Psoas muscle (tissue), 8 donors: ENCODE measurements around the gene LRRC9. TPM values are rescaled to one million over a fixed set of nuclear protein-coding genes. Genes with fewer than 3 reads are reported as not detected.
A peak's percentile ranks its signal among the peaks of the same experiment; 100 is the strongest.

Experiments used
- ATAC-seq, 4 donors: fragments of 200-7000 bp; cut with Tn5 transposase; one replicate each; pipeline ENCODE4 v1.9.1; 2020; ENCODE audit warnings: moderate library complexity in 3 of 4, mild to moderate bottlenecking in 2 of 4
- DNase-seq, 2 donors: peaks; one replicate each; pipeline ENCODE4 v3.0.0-alpha.2; 2020
- H3K27ac ChIP-seq: fragments of 200-600 bp; one replicate; pipeline ENCODE4 v1.8.0; 2022
- H3K27me3 ChIP-seq, 3 donors: fragments of 200-600 bp in 1 of 3; one replicate each; pipeline versions ENCODE4 v1.6.1 to v1.8.0; 2013 to 2022; ENCODE audit warnings: low read length in 2 of 3, mild to moderate bottlenecking in 2 of 3, moderate library complexity in 1 of 3; ENCODE audit not compliant: insufficient read depth in 3 of 3
- H3K36me3 ChIP-seq, 2 donors: fragments of 200-600 bp in 1 of 2; one replicate each; pipeline versions ENCODE4 v1.6.1 to v1.8.0; 2013 to 2022; ENCODE audit warnings: low read depth in 1 of 2, mild to moderate bottlenecking in 1 of 2, moderate library complexity in 1 of 2; ENCODE audit not compliant: insufficient read depth in 1 of 2
- H3K4me1 ChIP-seq: fragments of 200-600 bp; one replicate; pipeline ENCODE4 v1.8.0; 2022
- H3K4me3 ChIP-seq: fragments of 200-600 bp; one replicate; pipeline ENCODE4 v1.8.0; 2022; ENCODE audit warnings: mild to moderate bottlenecking
- H3K9me3 ChIP-seq: fragments of 200-600 bp; one replicate; pipeline ENCODE4 v1.8.0; 2022
- CTCF ChIP-seq: fragments of 200-600 bp; IDR thresholded peaks from one replicate; pipeline ENCODE4 v1.8.0; 2022; ENCODE audit warnings: antibody characterized with exemption
- WGBS, 3 donors: extraction: QIAGEN DNeasy Blood & Tissue Kit; methylation state at CpG; one replicate each; pipeline versions ENCODE4 v1.1.6 to v1.1.7; 2013; 5-methylcytosine and 5-hydroxymethylcytosine counted together
- intact Hi-C, 2 donors: fragments of 100-400 bp; cut with DNase I; formaldehyde crosslinking; loops; one replicate each; pipeline versions ENCODE4 v1.11.0 to v1.14.2; 2022
- polyA plus RNA-seq, 3 donors: library from polyadenylated mRNA; stranded (reverse); fragments of 200-250 nt; gene quantifications; one replicate each; pipeline ENCODE4 v1.2.3, GENCODE V29; 2013
- total RNA-seq, 4 donors: library from RNA; stranded (reverse); fragmentation: NEBNext Ultra II Directional in 2 of 4; extraction: Animal tissue kit (Norgen Biotek cat#: 25700) in 2 of 4; gene quantifications; one replicate each; pipeline versions ENCODE4 v1.2.1 to v1.2.4, GENCODE V29; 2021 to 2023
- donor health status: healthy with polysubstance abuse.
- donor health status: DM: no; HTN: no; CAD: no; lungs with moderate emphysema.
- donor health status: Bipolar disorder and iron deficiency.
- donor health status: healthy.
- donor health status: DM: yes; HTN: yes; CAD: no.
- donor health status: DM: no; HTN: no; CAD: no.
- donor health status: DM: no; HTN: no; CAD: no.
- donor health status: DM: yes; HTN: yes; CAD: no.

Gene LRRC9
- total and polyA plus RNA-seq, 7 donors: under 0.01 to 0.40 (median 0.12) TPM; not detected in 4

- H3K4me3 ChIP-seq: no peak overlapping the region
- H3K27ac ChIP-seq: no peak overlapping the region
- H3K27me3 ChIP-seq: no peaks in the 10 kb centered on the region
- intact Hi-C loops: no loop called here
- no peaks in the 10 kb centered on the region for H3K9me3 ChIP-seq
- TF ChIP-seq CTCF: no peak
- no peak for DNase-seq
- H3K36me3 ChIP-seq: no peaks in the 10 kb centered on the region
- ATAC-seq: no peak
- H3K4me1 ChIP-seq: no peaks in the 10 kb centered on the region
These were observed 165.1 kb downstream of the LRRC9 start for GRCh38 chr14:60085085-60085484.

DNA sequence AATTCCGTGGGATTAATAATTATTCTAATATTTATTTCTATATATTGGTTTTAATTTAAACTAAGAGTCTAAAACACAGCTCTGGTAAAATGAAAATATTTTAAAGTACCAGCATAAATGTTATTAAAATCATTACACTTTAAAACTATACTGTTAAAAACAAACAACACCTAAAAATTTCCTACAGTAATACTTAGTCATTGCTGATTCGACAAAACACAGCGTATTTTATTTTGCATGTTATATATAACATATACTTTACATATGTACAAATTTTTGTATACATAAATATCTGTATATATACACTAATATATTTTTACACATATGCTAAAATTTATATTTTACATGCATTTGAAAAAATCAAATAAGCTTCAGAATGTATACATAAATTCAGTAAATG, 165.7 kb downstream of the LRRC9 start:
- DNase-seq (no peak), ATAC-seq (no peak)
- Histone ChIP-seq H3K36me3 (no peaks in the 10 kb centered on the region), H3K27ac (no peak overlapping the region), H3K4me3 (no peak overlapping the region), H3K4me1 (no peaks in the 10 kb centered on the region), H3K9me3 (no peaks in the 10 kb centered on the region), H3K27me3 (no peaks in the 10 kb centered on the region)
- TF ChIP-seq CTCF: no peak
- 95 to 97% (median 96%) methylated on average over 3 of the region's 3 CpGs for WGBS, 3 donors
- intact Hi-C loops: no loop called here

DNA sequence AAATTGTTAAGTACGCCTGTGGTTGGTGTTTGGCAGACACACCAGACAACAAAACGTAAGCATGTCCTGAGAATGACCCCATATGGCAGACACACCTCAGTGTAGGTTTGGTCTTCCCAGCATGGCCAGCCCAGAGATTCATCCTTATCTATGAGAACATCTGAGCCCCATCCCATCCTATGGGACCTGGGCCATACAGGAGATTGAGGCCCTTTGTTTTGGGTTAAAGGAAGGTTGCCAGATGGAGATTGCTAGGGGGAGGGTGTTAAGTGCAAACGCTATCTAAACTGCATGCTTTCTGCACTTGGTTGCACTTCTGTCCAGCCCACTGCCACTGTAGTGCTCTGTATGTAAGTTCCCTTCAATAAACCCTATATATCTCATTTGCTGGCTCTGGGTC, 167.7 kb downstream of the LRRC9 start:
- DNase-seq (no peak), ATAC-seq (no peak)
- H3K9me3 ChIP-seq: no peaks in the 10 kb centered on the region
- no peaks in the 10 kb centered on the region for H3K36me3 ChIP-seq
- H3K4me3 ChIP-seq: no peak overlapping the region
- H3K4me1 ChIP-seq: no peaks in the 10 kb centered on the region
- no peaks in the 10 kb centered on the region for H3K27me3 ChIP-seq
- intact Hi-C loops: no loop called here
- TF ChIP-seq CTCF: no peak
- H3K27ac ChIP-seq: no peak overlapping the region
- 70 to 83% (median 81%) methylated on average over 3 of the region's 3 CpGs for WGBS, 3 donors

DNA sequence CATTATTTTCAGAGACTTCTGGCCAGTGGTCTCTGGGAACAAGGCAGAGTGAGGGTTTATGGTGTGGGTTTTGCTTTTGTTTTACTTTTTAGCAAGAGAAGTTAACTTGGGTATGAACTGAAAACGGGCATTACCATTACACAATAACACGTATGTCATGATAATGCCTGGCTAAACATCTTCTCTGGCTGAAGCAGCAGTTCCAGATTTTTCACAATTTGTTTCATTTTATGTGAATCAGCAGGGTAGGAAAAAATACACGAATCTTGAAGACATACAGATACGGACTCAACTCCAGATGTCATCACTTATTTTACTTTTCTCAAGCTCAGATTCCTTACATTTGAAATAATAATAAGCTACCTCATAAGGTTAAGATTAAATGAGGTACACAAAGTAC, 169.3 kb downstream of the LRRC9 start:
- Histone ChIP-seq H3K4me1 (peaks cover 6% of the 10 kb centered on the region), H3K9me3 (no peaks in the 10 kb centered on the region), H3K4me3 (no peak overlapping the region), H3K27me3 (no peaks in the 10 kb centered on the region), H3K27ac (no peak overlapping the region), H3K36me3 (no peaks in the 10 kb centered on the region)
- 41 to 61% (median 42%) methylated on average over 4 of the region's 4 CpGs for WGBS, 3 donors
- ATAC-seq: no peak
- TF ChIP-seq CTCF: no peak
- intact Hi-C loops: no loop called here
- DNase-seq: no peak

GRCh38 chr14:60090864-60091519, 171.0 kb downstream of the LRRC9 start:
- TF ChIP-seq CTCF: no peak
- peak; percentile 53 to 72 for DNase-seq
- Histone ChIP-seq H3K36me3 (no peaks in the 10 kb centered on the region), H3K4me1 (peaks cover 22% of the 10 kb centered on the region), H3K9me3 (no peaks in the 10 kb centered on the region), H3K4me3 (peak overlapping the region; percentile 87), H3K27ac (peak overlapping the region; percentile 97), H3K27me3 (no peaks in the 10 kb centered on the region)
- peak; percentile 51 to 67 (median 56) for ATAC-seq
- intact Hi-C loops: loop anchor here (5.0 to 10.0 kb wide), 4 partner anchors 66 to 156 kb away; partner anchors contain the start of gene PPM1A (in 1 of the 2)
- 7 to 8% (median 8%) methylated on average over 16 of the region's 16 CpGs for WGBS, 3 donors
